GM18867 (cell line): ENCODE results near the gene RC3H2.
A peak's percentile ranks its signal among the peaks of the same experiment; 100 is the strongest.

ENCODE experiments used
- ATAC-seq: cut with Tn5 transposase; IDR thresholded peaks from one replicate; pipeline ENCODE4 v1.9.1; 2021; ENCODE audit warnings: mild to moderate bottlenecking, moderate library complexity; ENCODE audit not compliant: unreplicated experiment

RC3H2 gene, protein sequence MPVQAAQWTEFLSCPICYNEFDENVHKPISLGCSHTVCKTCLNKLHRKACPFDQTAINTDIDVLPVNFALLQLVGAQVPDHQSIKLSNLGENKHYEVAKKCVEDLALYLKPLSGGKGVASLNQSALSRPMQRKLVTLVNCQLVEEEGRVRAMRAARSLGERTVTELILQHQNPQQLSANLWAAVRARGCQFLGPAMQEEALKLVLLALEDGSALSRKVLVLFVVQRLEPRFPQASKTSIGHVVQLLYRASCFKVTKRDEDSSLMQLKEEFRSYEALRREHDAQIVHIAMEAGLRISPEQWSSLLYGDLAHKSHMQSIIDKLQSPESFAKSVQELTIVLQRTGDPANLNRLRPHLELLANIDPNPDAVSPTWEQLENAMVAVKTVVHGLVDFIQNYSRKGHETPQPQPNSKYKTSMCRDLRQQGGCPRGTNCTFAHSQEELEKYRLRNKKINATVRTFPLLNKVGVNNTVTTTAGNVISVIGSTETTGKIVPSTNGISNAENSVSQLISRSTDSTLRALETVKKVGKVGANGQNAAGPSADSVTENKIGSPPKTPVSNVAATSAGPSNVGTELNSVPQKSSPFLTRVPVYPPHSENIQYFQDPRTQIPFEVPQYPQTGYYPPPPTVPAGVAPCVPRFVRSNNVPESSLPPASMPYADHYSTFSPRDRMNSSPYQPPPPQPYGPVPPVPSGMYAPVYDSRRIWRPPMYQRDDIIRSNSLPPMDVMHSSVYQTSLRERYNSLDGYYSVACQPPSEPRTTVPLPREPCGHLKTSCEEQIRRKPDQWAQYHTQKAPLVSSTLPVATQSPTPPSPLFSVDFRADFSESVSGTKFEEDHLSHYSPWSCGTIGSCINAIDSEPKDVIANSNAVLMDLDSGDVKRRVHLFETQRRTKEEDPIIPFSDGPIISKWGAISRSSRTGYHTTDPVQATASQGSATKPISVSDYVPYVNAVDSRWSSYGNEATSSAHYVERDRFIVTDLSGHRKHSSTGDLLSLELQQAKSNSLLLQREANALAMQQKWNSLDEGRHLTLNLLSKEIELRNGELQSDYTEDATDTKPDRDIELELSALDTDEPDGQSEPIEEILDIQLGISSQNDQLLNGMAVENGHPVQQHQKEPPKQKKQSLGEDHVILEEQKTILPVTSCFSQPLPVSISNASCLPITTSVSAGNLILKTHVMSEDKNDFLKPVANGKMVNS

DNA sequence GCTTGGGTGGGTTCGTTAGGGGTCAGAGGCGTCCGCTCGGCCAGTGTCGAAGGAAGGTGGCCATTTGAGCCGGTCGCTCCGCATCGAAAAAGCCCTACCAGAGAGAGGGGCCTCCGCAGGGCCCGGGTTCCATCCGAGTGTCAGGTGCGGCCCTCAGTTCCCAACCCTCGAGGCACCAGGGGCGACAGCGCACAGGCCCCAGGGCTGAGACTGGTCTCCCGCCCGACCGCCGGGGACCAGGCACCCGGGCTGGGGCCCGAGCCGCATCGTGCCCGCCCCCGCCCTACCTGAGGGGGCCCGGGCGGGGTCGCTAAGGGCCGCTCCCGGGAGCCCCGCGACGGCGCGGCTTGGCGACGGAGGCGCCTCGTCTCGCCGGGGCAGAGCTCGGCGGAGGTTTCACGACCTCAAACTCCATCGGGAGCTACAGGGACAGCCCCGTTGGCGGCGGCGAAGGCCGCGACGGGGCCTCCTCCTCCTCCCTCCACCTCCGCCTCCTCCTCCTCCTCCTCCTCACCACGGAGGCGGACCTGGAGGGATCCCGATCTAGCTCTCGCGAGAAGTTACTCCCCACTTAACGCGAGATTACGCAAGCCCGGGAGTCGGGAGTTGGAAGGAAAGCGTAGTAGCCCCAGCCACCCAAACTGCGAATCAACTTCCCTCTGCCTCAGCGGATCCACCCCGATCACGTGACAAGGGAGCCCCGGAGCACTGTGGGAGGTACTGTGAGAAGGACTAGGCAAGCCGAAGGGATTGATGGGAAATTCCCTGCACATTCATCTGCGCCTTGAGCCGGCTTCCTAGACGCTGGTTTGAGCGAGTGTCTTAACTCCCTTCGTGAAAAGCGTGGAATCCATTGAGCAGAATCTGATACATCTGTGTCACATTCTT, at the start of gene RC3H2:
RC3H2 (minus strand) TSS at position 537 of the 888 bp plus-strand sequence. CDS start 7,850 bp downstream, outside the sequence.
- ATAC-seq, result peak; percentile 84

GRCh38 chr9:122954253-122954691, 49.1 kb upstream of the RC3H2 start:
- ATAC-seq, result no peak

DNA sequence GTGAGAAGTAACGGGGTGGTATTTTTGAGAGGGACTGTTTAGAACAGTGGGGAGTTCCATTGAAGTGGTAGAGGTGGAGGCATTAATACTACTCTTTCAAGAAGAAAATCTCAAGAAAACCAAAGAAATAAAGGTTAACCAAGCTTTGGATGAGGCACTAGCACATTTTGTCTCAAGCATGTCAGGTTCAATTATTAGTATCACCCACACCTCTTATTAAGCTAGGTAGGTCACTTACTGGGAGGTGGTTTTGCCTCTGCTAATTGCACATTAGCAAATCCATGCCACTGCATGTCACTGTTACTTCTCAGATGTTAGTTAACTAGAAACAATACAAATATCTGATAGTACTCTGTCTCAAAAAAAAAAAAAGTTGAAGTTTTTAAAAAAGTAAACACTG, 45.9 kb upstream of the RC3H2 start:
- ATAC-seq, result no peak

- ATAC-seq, result no peak
Measured at GRCh38 chr9:122950263-122950662, 45.1 kb upstream of the RC3H2 start.

GRCh38 chr9:122949696-122950095, 44.5 kb upstream of the RC3H2 start:
- no peak for ATAC-seq

- peak; percentile 58 for ATAC-seq
Measured at GRCh38 chr9:122948313-122948712, 43.2 kb upstream of the RC3H2 start.

DNA sequence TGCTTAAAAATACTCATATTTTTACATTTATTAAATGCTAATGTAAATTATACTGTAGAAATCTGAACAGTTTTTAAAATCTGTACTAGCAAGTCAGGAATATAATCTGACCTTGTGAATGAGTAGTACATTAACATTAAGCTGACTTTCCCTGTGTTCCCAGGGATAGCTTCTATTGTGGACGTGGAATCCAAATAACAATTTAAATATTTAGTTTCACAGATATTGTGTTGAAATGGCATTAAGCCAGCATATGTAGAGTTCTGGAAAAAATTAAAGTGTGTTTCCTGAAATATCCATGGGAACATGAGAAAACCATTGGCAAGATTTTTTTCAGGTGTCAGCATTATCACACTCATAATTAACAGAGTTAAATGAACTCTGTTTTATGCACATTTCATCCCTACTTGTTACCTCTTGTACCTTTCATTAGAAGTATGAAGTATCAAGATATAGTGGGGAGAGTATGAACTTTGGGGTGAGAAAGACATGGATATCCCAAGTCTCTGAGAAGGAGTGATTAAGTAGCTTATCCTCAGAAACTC, 41.4 kb upstream of the RC3H2 start:
- ATAC-seq, result no peak

GRCh38 chr9:122944960-122945888, 40.1 kb upstream of the RC3H2 start:
- no peak for ATAC-seq

GRCh38 chr9:122941582-122942234, 36.5 kb upstream of the RC3H2 start:
- ATAC-seq, result no peak

- ATAC-seq, result peak; percentile 97
Measured at GRCh38 chr9:122940749-122941581, 35.8 kb upstream of the RC3H2 start, which contains the start of gene RABGAP1. RABGAP1 (plus strand) TSS chr9:122941020; CDS start chr9:122957060, 16,040 bp downstream.

GRCh38 chr9:122940454-122940748, 35.2 kb upstream of the RC3H2 start:
- ATAC-seq, result no peak

DNA sequence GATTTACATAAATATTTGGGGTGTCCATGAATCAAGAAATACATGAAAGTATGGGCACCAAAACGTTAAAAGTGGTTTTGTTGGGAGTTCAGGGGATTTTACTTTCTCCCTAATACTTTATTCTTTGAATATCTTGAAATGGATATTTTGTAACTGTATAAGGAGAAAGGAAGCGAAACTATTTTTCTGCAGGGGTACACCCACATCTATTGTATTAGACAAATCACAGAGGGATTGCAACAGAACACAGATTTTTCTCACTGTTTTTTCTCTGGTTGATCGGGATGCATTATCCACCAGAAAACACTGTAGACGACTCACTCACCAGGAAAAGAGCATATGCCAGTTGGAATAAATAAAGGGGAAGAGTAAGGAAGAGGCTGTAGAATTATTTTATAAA, 34.4 kb upstream of the RC3H2 start:
- ATAC-seq, result no peak

GRCh38 chr9:122936883-122937282, 31.7 kb upstream of the RC3H2 start:
- ATAC-seq, result no peak

- no peak for ATAC-seq
Measured at GRCh38 chr9:122936464-122936863, 31.3 kb upstream of the RC3H2 start.

- ATAC-seq, result peak; percentile 97
Measured at GRCh38 chr9:122931226-122932121, 26.3 kb upstream of the RC3H2 start, which contains the start of gene ZBTB26. ZBTB26 (minus strand) TSS chr9:122931512; CDS start chr9:122919934, 11,578 bp downstream.

DNA sequence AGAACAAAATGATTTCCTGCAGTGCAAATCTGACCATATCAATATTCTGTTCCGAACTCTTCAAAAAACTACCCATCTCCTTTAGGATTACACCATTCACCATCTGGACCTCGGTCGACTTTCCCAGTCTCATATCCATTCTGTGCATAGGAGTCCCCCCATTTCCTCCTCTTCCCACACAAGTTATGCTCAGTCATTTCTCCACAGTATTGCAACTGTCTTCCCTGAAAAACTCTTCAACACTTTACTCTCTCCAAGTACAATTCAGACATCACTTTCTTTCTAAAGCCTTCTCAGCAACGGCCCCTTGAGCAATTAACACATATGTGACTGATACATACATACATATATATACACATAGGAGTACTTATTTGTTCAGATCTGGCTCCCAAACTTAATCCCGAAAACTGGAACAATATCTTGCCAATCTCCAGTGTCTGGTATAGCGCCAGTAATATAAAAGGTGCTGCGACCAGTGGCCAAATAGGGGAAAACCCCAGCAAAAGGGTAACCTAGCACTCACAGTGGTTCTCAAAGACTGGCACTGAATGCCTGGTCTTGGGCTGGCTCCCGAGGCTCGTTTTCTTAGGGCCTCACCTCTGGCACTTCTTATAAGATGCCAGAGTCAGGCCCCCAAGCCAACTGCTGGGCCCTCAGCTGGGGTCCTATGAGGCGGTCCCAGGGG, 25.5 kb upstream of the RC3H2 start:
- ATAC-seq, result no peak
